H1 (cell line): ENCODE data around the gene L3MBTL4. TPM values are rescaled to one million over a fixed set of nuclear protein-coding genes. Genes with fewer than 3 reads are reported as not detected.

Experiments
- CTCF ChIA-PET: fragments of 300-600 bp; sonication (Branson Sonifier 250); formaldehyde crosslinking; loops from one replicate; lab custom pipeline; 2021; ENCODE audit not compliant: partially characterized antibody; lab: Charles Lee
- POLR2A ChIA-PET: fragments of 300-600 bp; sonication (Branson Sonifier 250); formaldehyde crosslinking; loops from one replicate; lab custom pipeline; 2021; ENCODE audit warnings: inconsistent platforms; ENCODE audit not compliant: partially characterized antibody; lab: Charles Lee
- DNase-seq, 2 experiments: peaks; one replicate each; pipeline versions ENCODE4 v3.0.0 to v3.0.0-alpha.2; 2010 to 2022; ENCODE audit warnings: low spot score in 2 of 2, low read depth in 1 of 2, mixed read lengths in 1 of 2
- FAIRE-seq: peaks from 2 replicates; lab custom pipeline; 2011; peaks lifted over from hg19 to GRCh38; lab: Jason Lieb, UNC
- H2AFZ ChIP-seq: 2 replicates; pipeline ENCODE4 v1.8.1; 2012; ENCODE audit warnings: low read length, inconsistent platforms
- H2AK5ac ChIP-seq: 2 replicates; pipeline ENCODE4 v1.6.1; 2013; ENCODE audit warnings: low read depth, low read length
- H2BK120ac ChIP-seq: replicated peaks from 2 replicates; pipeline ENCODE3; 2013; ENCODE audit warnings: low read depth, low read length, inconsistent platforms
- H2BK12ac ChIP-seq: 2 replicates; pipeline ENCODE4 v1.6.1; 2013; ENCODE audit warnings: low read depth, low read length
- H2BK15ac ChIP-seq: 2 replicates; pipeline ENCODE4 v1.6.1; 2013; ENCODE audit warnings: low read length
- H2BK20ac ChIP-seq: 2 replicates; pipeline ENCODE4 v1.6.1; 2013; ENCODE audit warnings: low read length
- H2BK5ac ChIP-seq: 2 replicates; pipeline ENCODE4 v1.6.1; 2013; ENCODE audit warnings: low read depth, low read length
- H3K14ac ChIP-seq: 2 replicates; pipeline ENCODE4 v1.6.1; 2013; ENCODE audit warnings: inconsistent platforms; ENCODE audit not compliant: insufficient read length
- H3K18ac ChIP-seq: 2 replicates; pipeline ENCODE4 v1.6.1; 2013; ENCODE audit warnings: low read length; ENCODE audit errors: extremely low read depth
- H3K23ac ChIP-seq: 2 replicates; pipeline ENCODE4 v1.6.1; 2013; ENCODE audit warnings: inconsistent platforms; ENCODE audit not compliant: insufficient read length
- H3K23me2 ChIP-seq: 2 replicates; pipeline ENCODE4 v1.6.1; 2013; ENCODE audit warnings: low read depth, low read length
- H3K27ac ChIP-seq: 2 replicates; pipeline ENCODE4 v1.6.1; 2011; ENCODE audit warnings: low read depth, low read length, inconsistent platforms
- H3K27me3 ChIP-seq, 4 experiments: replicated peaks in 1 of 4; 1 replicate in 1 of 4; 2 replicates in 3 of 4; pipeline versions ENCODE4 v1.6.1 to v1.8.1; 2011 to 2013; ENCODE audit warnings: low read length in 3 of 4, mild to moderate bottlenecking in 3 of 4, inconsistent platforms in 2 of 4, mixed read lengths in 2 of 4, moderate library complexity in 1 of 4; ENCODE audit not compliant: control insufficient read depth in 3 of 4, insufficient read depth in 3 of 4; ENCODE audit errors: extremely low read depth in 1 of 4
- H3K36me3 ChIP-seq, 4 experiments: 2 replicates each; pipeline versions ENCODE4 v1.6.1 to v1.8.1; 2011 to 2013; ENCODE audit warnings: mild to moderate bottlenecking in 4 of 4, low read length in 3 of 4, moderate library complexity in 2 of 4, control low read depth in 1 of 4, inconsistent platforms in 1 of 4; ENCODE audit not compliant: insufficient read depth in 4 of 4, control insufficient read depth in 2 of 4
- H3K4ac ChIP-seq: replicated peaks from 2 replicates; pipeline ENCODE3; 2013; ENCODE audit warnings: low read length, low read depth, mixed read lengths, inconsistent platforms; ENCODE audit not compliant: insufficient read length
- H3K4me1 ChIP-seq, 4 experiments: replicated peaks in 1 of 4; 1 replicate in 1 of 4; 2 replicates in 3 of 4; pipeline versions ENCODE4 v1.6.1 to v1.8.1; 2011 to 2013; ENCODE audit warnings: low read length in 3 of 4, inconsistent platforms in 2 of 4, mixed read lengths in 1 of 4; ENCODE audit not compliant: insufficient read depth in 4 of 4, control insufficient read depth in 3 of 4
- H3K4me2 ChIP-seq, 2 experiments: 2 replicates each; pipeline versions ENCODE4 v1.6.1 to v1.8.1; 2011 to 2013; ENCODE audit warnings: low read depth in 2 of 2, low read length in 2 of 2, control low read depth in 1 of 2, inconsistent platforms in 1 of 2, mild to moderate bottlenecking in 1 of 2; ENCODE audit not compliant: insufficient read depth in 1 of 2
- H3K4me3 ChIP-seq, 4 experiments: fragments of 200-600, 300-600 bp in 1 of 4; sonication (generic), shearing (Covaris generic), sonication (Bioruptor Twin) in 1 of 4; 2 replicates each; pipeline versions ENCODE4 v1.5.1 to v1.8.1; 2011 to 2016; ENCODE audit warnings: low read length in 4 of 4, low read depth in 3 of 4, control low read depth in 2 of 4, inconsistent platforms in 2 of 4, mild to moderate bottlenecking in 2 of 4, mixed read lengths in 1 of 4, moderate library complexity in 1 of 4; ENCODE audit not compliant: insufficient read depth in 2 of 4; ENCODE audit errors: extremely low read depth in 1 of 4
- H3K56ac ChIP-seq: replicated peaks from 2 replicates; pipeline ENCODE3; 2013; ENCODE audit warnings: low read depth, mild to moderate bottlenecking, mixed read lengths, low read length, inconsistent platforms; ENCODE audit not compliant: insufficient read length
- H3K79me1 ChIP-seq: 2 replicates; pipeline ENCODE4 v1.6.1; 2013; ENCODE audit warnings: low read depth, low read length, control low read depth
- H3K79me2 ChIP-seq, 2 experiments: 2 replicates each; pipeline versions ENCODE4 v1.6.1 to v1.8.1; 2012 to 2013; ENCODE audit warnings: low read length in 2 of 2, mild to moderate bottlenecking in 2 of 2, inconsistent platforms in 1 of 2; ENCODE audit not compliant: insufficient read depth in 2 of 2, control insufficient read depth in 1 of 2
- H3K9ac ChIP-seq, 4 experiments: replicated peaks in 1 of 4; 1 replicate in 1 of 4; 2 replicates in 3 of 4; pipeline versions ENCODE4 v1.6.1 to v1.8.1; 2011 to 2013; ENCODE audit warnings: low read depth in 3 of 4, low read length in 3 of 4, control low read depth in 2 of 4, mild to moderate bottlenecking in 2 of 4, moderate library complexity in 2 of 4, inconsistent platforms in 1 of 4; ENCODE audit errors: extremely low read depth in 1 of 4
- H3K9me3 ChIP-seq, 2 experiments: 2 replicates each; pipeline versions ENCODE4 v1.6.1 to v1.8.1; 2012 to 2013; ENCODE audit warnings: mild to moderate bottlenecking in 2 of 2, moderate library complexity in 2 of 2, control low read depth in 1 of 2, inconsistent platforms in 1 of 2, low read depth in 1 of 2, low read length in 1 of 2, mixed read lengths in 1 of 2; ENCODE audit not compliant: insufficient read depth in 2 of 2
- H4K20me1 ChIP-seq, 2 experiments: replicated peaks in 1 of 2; 2 replicates each; pipeline versions ENCODE3 to v1.8.1; 2011 to 2013; ENCODE audit warnings: inconsistent platforms in 2 of 2, low read length in 2 of 2, mild to moderate bottlenecking in 1 of 2; ENCODE audit not compliant: insufficient read depth in 2 of 2, control insufficient read depth in 1 of 2
- H4K5ac ChIP-seq: 2 replicates; pipeline ENCODE4 v1.6.1; 2013; ENCODE audit warnings: low read length, low read depth, mixed read lengths, inconsistent platforms; ENCODE audit not compliant: insufficient read length
- H4K8ac ChIP-seq: 2 replicates; pipeline ENCODE4 v1.8.0; 2013; ENCODE audit warnings: mild to moderate bottlenecking, moderate library complexity, low read length, inconsistent platforms; ENCODE audit not compliant: insufficient read depth; ENCODE audit errors: extremely low read depth
- H4K91ac ChIP-seq: replicated peaks from 2 replicates; pipeline ENCODE3; 2013; ENCODE audit warnings: low read length, mixed read lengths, inconsistent platforms; ENCODE audit not compliant: insufficient read length
- CBX5 ChIP-seq: fragments of 300-800, 300-1000 bp; sonication (generic); IDR thresholded peaks from 2 replicates; pipeline ENCODE4 v1.7.1; 2016; ENCODE audit warnings: antibody characterized with exemption, low read length, low read depth
- CEBPB ChIP-seq: IDR thresholded peaks from 2 replicates; pipeline ENCODE4 v1.6.1; 2012; ENCODE audit warnings: low read depth, low read length
- CTCF ChIP-seq, 3 experiments: IDR thresholded peaks; 1 replicate in 2 of 3; 2 replicates in 1 of 3; pipeline versions ENCODE4 v1.5.1 to v1.6.1; 2011; ENCODE audit warnings: low read length in 3 of 3, mild to moderate bottlenecking in 3 of 3, inconsistent platforms in 2 of 3, low read depth in 1 of 3, moderate library complexity in 1 of 3; ENCODE audit not compliant: insufficient read depth in 1 of 3; ENCODE audit errors: control extremely low read depth in 1 of 3
- POLR2AphosphoS5 ChIP-seq: IDR thresholded peaks from 2 replicates; pipeline ENCODE4 v1.6.1; 2011; ENCODE audit warnings: low read depth, low read length
- POU5F1 ChIP-seq: IDR thresholded peaks from 2 replicates; pipeline ENCODE4 v1.6.1; 2011; ENCODE audit warnings: low read depth, mild to moderate bottlenecking, low read length, moderate library complexity
- RAD21 ChIP-seq, 2 experiments: IDR thresholded peaks in 1 of 2; conservative IDR thresholded peaks in 1 of 2; 2 replicates each; pipeline ENCODE4 v1.6.1; 2011; ENCODE audit warnings: low read depth in 2 of 2, low read length in 2 of 2, improper control_type of control experiment in 1 of 2, inconsistent platforms in 1 of 2, mild to moderate bottlenecking in 1 of 2, moderate library complexity in 1 of 2
- SP1 ChIP-seq: IDR thresholded peaks from 2 replicates; pipeline ENCODE4 v1.6.1; 2011; ENCODE audit warnings: low read depth, low read length
- TBP ChIP-seq: IDR thresholded peaks from 2 replicates; pipeline ENCODE4 v1.6.1; 2011; ENCODE audit warnings: low read depth, low read length, improper control_type of control experiment
- WGBS, 2 experiments: shearing (Covaris generic) in 1 of 2; methylation state at CpG; one replicate each; pipeline versions ENCODE4 v1.1.6 to v1.1.7; 2013 to 2015; ENCODE audit warnings: low lambda C conversion rate in 2 of 2, mixed read lengths in 2 of 2, inconsistent platforms in 1 of 2, low coverage in 1 of 2, missing lambda C conversion rate in 1 of 2; ENCODE audit not compliant: insufficient replicate concordance in 2 of 2, insufficient coverage in 1 of 2, insufficient read length in 1 of 2; ENCODE audit errors: extremely low coverage in 1 of 2, missing lambda C conversion rate in 1 of 2; 5-methylcytosine and 5-hydroxymethylcytosine counted together
- polyA plus RNA-seq, 7 experiments: library from polyadenylated mRNA; depleted of rRNA in 3 of 7; stranded (reverse) in 5 of 7; unstranded in 2 of 7; fragments of >200 nt in 5 of 7; fragments of 200-250 nt in 2 of 7; gene quantifications; 1 replicate in 5 of 7; 2 replicates in 1 of 7; 4 replicates in 1 of 7; pipeline versions ENCODE4 v1.2.1 to v1.2.3, GENCODE V29; 2011 to 2013; ENCODE audit warnings: missing spikeins in 2 of 7, mixed read lengths in 2 of 7
- total RNA-seq: library from RNA; stranded (reverse); fragmentation: NEBNext Ultra II Directional; extraction: Animal tissue kit (Norgen Biotek cat#: 25700); gene quantifications from 2 replicates; pipeline ENCODE4 v1.2.1, GENCODE V29; 2021

L3MBTL4 gene
- total and polyA plus RNA-seq, 2 of the 8 experiments (the other 6 are each of a cell fraction or from before 2014, with no cell fraction given) = 1.0 to 2.1 TPM

DNA sequence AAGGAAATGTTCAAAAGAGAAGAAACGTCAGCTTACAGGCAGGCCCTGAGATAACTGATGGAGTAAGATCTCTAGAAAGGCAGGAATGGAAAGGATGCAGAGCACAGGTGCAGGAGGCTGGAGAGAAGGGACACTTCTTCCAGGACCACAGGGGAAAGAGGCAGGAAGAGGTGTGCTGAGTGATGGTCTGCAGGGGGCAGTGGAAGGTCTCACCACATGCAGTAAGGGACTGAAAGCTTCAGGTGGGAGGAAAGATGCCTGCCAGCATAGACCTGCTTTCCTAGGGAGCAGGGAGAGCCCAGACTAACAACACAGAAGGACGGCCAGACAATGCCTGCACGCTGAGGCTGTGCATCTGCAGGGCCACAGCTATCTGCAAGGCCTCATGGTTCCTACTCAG lies 156.8 kb downstream of the L3MBTL4 start:
- no peak overlapping the region for H2BK20ac ChIP-seq
- no peaks in the 10 kb centered on the region for H3K23me2 ChIP-seq
- 0 out of 2 replicates have a peak overlapping the region, but pooled peaks have one; percentile 43 for H2AFZ ChIP-seq
- no peaks in the 10 kb centered on the region for H4K20me1 ChIP-seq
- no peak for DNase-seq
- H3K4me3 ChIP-seq = no peak overlapping the region
- H3K4me1 ChIP-seq = peaks cover 0 to 4% (median under 1%) of the 10 kb centered on the region in 4 experiments; a peak in 2 of 7 replicates
- no peak overlapping the region for H2BK12ac ChIP-seq
- H2BK120ac ChIP-seq = no peak overlapping the region
- no peak overlapping the region for H4K5ac ChIP-seq
- no peak overlapping the region for H2AK5ac ChIP-seq
- WGBS, 2 experiments = 85% methylated on average over 2 of the region's 3 CpGs; no CpG with 5 or more reads in 1 of the 2 experiments
- no peak overlapping the region; a peak in 1 of 7 replicates for H3K9ac ChIP-seq
- TF ChIP-seq RAD21 (IDR thresholded peaks at IDR 0.05 in 1 of 2, conservative IDR thresholded peaks at IDR 0.05 in 1 of 2; ENCODE audit: low read depth in 2 of 2, low read length in 2 of 2) = peak; percentile 52 to 59
- peak; percentile 42 to 66 (median 63) for TF ChIP-seq CTCF (IDR thresholded peaks at IDR 0.05; ENCODE audit: control extremely low read depth in 1 of 3, insufficient read depth in 1 of 3, low read depth in 1 of 3, low read length in 3 of 3)
- no peak for TF ChIP-seq POLR2AphosphoS5
- TF ChIP-seq SP1 = no peak
- TF ChIP-seq POU5F1 = no peak
- no peak for TF ChIP-seq TBP
- TF ChIP-seq CEBPB = no peak
- no peak for TF ChIP-seq CBX5
- CTCF ChIA-PET = interaction anchor here (0.8 to 1.3 kb wide), 6 partner anchors 9 to 285 kb away, joined by 3 to 4 read pairs (median 3); no protein-coding TSS in a partner anchor
- no peaks in the 10 kb centered on the region for H3K79me2 ChIP-seq
- H3K4ac ChIP-seq = no peak overlapping the region
- POLR2A ChIA-PET = interaction anchor here (0.6 kb wide), 1 partner anchor 175 kb away, joined by 3 read pairs; no protein-coding TSS in a partner anchor
- no peaks in the 10 kb centered on the region for H3K79me1 ChIP-seq
- H3K27me3 ChIP-seq = no peaks in the 10 kb centered on the region
- no peak overlapping the region for H4K91ac ChIP-seq
- H4K8ac ChIP-seq = no peak overlapping the region
- no peak for FAIRE-seq
- no peak overlapping the region for H3K14ac ChIP-seq
- H3K9me3 ChIP-seq = 0 out of 4 replicates have a peak, but pooled peaks cover 0 to 4% of the 10 kb centered on the region in 2 experiments
- H2BK15ac ChIP-seq = no peak overlapping the region
- H2BK5ac ChIP-seq = no peak overlapping the region
- no peak overlapping the region for H3K18ac ChIP-seq
- H3K36me3 ChIP-seq = no peaks in the 10 kb centered on the region
- no peak overlapping the region for H3K23ac ChIP-seq
- H3K56ac ChIP-seq = no peak overlapping the region
- no peak overlapping the region for H3K4me2 ChIP-seq
- H3K27ac ChIP-seq = no peak overlapping the region
